HCT116 (cell line): Measurements from ENCODE around the gene PHACTR1. TPM values are rescaled to one million over a fixed set of nuclear protein-coding genes. Genes with fewer than 3 reads are reported as not detected.

ENCODE experiments used
- ATAC-seq: fragments of 200-7000 bp; cut with Tn5 transposase; 2 replicates; pipeline ENCODE4 v1.9.1; 2020; ENCODE audit warnings: mild to moderate bottlenecking, moderate library complexity
- BruUV-seq: library from RNA; stranded (reverse); fragments of 400-500 nt; replicated peaks from 2 replicates; lab custom pipeline; 2021; lab: Mats Ljungman, UMichigan
- CTCF ChIA-PET: fragments of 300-600 bp; sonication (Branson Sonifier 250); formaldehyde crosslinking; loops from one replicate; lab custom pipeline; 2021; ENCODE audit warnings: antibody characterized with exemption; lab: Charles Lee
- POLR2A ChIA-PET: fragments of 300-600, 350-600 bp; sonication (Branson Sonifier 250); formaldehyde crosslinking; loops from one replicate; lab custom pipeline; 2021; ENCODE audit warnings: antibody characterized with exemption; lab: Charles Lee
- RAD21 ChIA-PET, 2 experiments: fragments of 300-600 bp; sonication (Branson Sonifier 250); formaldehyde crosslinking; loops; one replicate each; lab custom pipeline; 2023; ENCODE audit warnings: low total read pairs in 2 of 2; ENCODE audit not compliant: uncharacterized antibody in 2 of 2, unreplicated experiment in 2 of 2, low non-redundant PET in 1 of 2; lab: Charles Lee
- DNase-seq: peaks from one replicate; pipeline ENCODE4 v3.0.0-alpha.2; 2010; ENCODE audit warnings: low read depth, low spot score
- H2AFZ ChIP-seq: fragments of 200-600 bp; shearing (Covaris generic), sonication (generic); 2 replicates; pipeline ENCODE4 v1.6.1; 2017; ENCODE audit warnings: low read depth, mixed run types, mixed read lengths, antibody characterized with exemption, low read length; ENCODE audit not compliant: poor library complexity, severe bottlenecking
- H3K27ac ChIP-seq: 2 replicates; pipeline ENCODE4 v1.5.1; 2012; ENCODE audit warnings: low read depth, low read length
- H3K27me3 ChIP-seq: fragments of 200-600 bp; sonication (generic); 2 replicates; pipeline ENCODE4 v1.6.1; 2016; ENCODE audit warnings: mixed run types, low read length, mixed read lengths; ENCODE audit not compliant: insufficient read depth
- H3K36me3 ChIP-seq, 2 experiments: fragments of 200-500 bp in 1 of 2; fragments of 200-600 bp in 1 of 2; sonication (Bioruptor generic) in 1 of 2; sonication (generic) in 1 of 2; 2 replicates each; pipeline versions ENCODE4 v1.5.1 to v1.6.1; 2014 to 2016; ENCODE audit warnings: low read length in 2 of 2, inconsistent platforms in 1 of 2, mixed read lengths in 1 of 2, mixed run types in 1 of 2; ENCODE audit not compliant: insufficient read depth in 2 of 2, control insufficient read depth in 1 of 2
- H3K4me1 ChIP-seq, 2 experiments: fragments of 200-600 bp in 1 of 2; sonication (generic) in 1 of 2; 2 replicates each; pipeline versions ENCODE4 v1.5.1 to v1.6.1; 2012 to 2017; ENCODE audit warnings: low read length in 2 of 2, inconsistent platforms in 1 of 2, mild to moderate bottlenecking in 1 of 2, mixed read lengths in 1 of 2, mixed run types in 1 of 2, moderate library complexity in 1 of 2; ENCODE audit not compliant: insufficient read depth in 2 of 2, control insufficient read depth in 1 of 2
- H3K4me2 ChIP-seq: fragments of 200-600 bp; sonication (generic); 2 replicates; pipeline ENCODE4 v1.6.1; 2017; ENCODE audit warnings: mixed run types, low read length, mixed read lengths
- H3K4me3 ChIP-seq, 2 experiments: fragments of 200-600 bp in 1 of 2; sonication (generic) in 1 of 2; replicated peaks in 1 of 2; 2 replicates each; pipeline ENCODE4 v1.5.1; 2011 to 2016; ENCODE audit warnings: low read length in 2 of 2, control low read depth in 1 of 2, low read depth in 1 of 2, mild to moderate bottlenecking in 1 of 2, mixed read lengths in 1 of 2, mixed run types in 1 of 2
- H3K79me2 ChIP-seq: fragments of 200-600 bp; sonication (generic); 2 replicates; pipeline ENCODE4 v1.6.1; 2017; ENCODE audit warnings: mild to moderate bottlenecking, mixed run types, low read length, moderate library complexity, mixed read lengths; ENCODE audit not compliant: insufficient read depth
- H3K9ac ChIP-seq: fragments of 200-600 bp; sonication (generic); 2 replicates; pipeline ENCODE4 v1.6.1; 2016; ENCODE audit warnings: low read length, mixed read lengths
- H3K9me2 ChIP-seq: fragments of 200-600 bp; sonication (generic), shearing (Covaris generic); 2 replicates; pipeline ENCODE4 v1.6.1; 2017; ENCODE audit warnings: mixed run types, mild to moderate bottlenecking, moderate library complexity; ENCODE audit not compliant: insufficient read depth
- H3K9me3 ChIP-seq, 2 experiments: fragments of 200-500 bp in 1 of 2; fragments of 200-600 bp in 1 of 2; sonication (Bioruptor generic) in 1 of 2; sonication (generic) in 1 of 2; 2 replicates each; pipeline ENCODE4 v1.6.1; 2014 to 2017; ENCODE audit warnings: low read length in 2 of 2, mixed read lengths in 2 of 2, inconsistent platforms in 1 of 2, low read depth in 1 of 2, mild to moderate bottlenecking in 1 of 2, mixed run types in 1 of 2, moderate library complexity in 1 of 2; ENCODE audit not compliant: control insufficient read depth in 1 of 2, insufficient read depth in 1 of 2
- H4K20me1 ChIP-seq: fragments of 200-600 bp; sonication (generic), shearing (Covaris generic); 2 replicates; pipeline ENCODE4 v1.6.1; 2017; ENCODE audit warnings: mixed run types, mild to moderate bottlenecking, moderate library complexity; ENCODE audit not compliant: insufficient read depth
- ATF3 ChIP-seq: IDR thresholded peaks from 2 replicates; pipeline ENCODE4 v1.6.1; 2012
- CBX3 ChIP-seq: IDR thresholded peaks from 2 replicates; pipeline ENCODE4 v1.6.1; 2012; ENCODE audit warnings: low read depth
- ELF1 ChIP-seq: IDR thresholded peaks from 2 replicates; pipeline ENCODE4 v1.6.1; 2012; ENCODE audit warnings: low read depth, borderline replicate concordance
- EZH2 ChIP-seq: fragments of 200-600 bp; sonication (generic); IDR thresholded peaks from 2 replicates; pipeline ENCODE4 v1.6.1; 2017; ENCODE audit warnings: antibody characterized with exemption, mixed run types
- EZH2phosphoT487 ChIP-seq: fragments of 200-600 bp; IDR thresholded peaks from 2 replicates; pipeline ENCODE4 v1.6.1; 2018; ENCODE audit warnings: antibody characterized with exemption, borderline replicate concordance
- FOSL1 ChIP-seq: IDR thresholded peaks from 2 replicates; pipeline ENCODE4 v1.6.1; 2012; ENCODE audit warnings: low read depth
- JUND ChIP-seq: IDR thresholded peaks from 2 replicates; pipeline ENCODE4 v1.6.1; 2012
- POLR2A ChIP-seq: IDR thresholded peaks from 2 replicates; pipeline ENCODE4 v1.7.0; 2011; ENCODE audit warnings: borderline replicate concordance; ENCODE audit not compliant: insufficient read depth, insufficient read length; ENCODE audit errors: extremely low read depth
- POLR2AphosphoS5 ChIP-seq: IDR thresholded peaks from 2 replicates; pipeline ENCODE4 v1.6.1; 2011; ENCODE audit warnings: mild to moderate bottlenecking, low read depth, low read length, moderate library complexity
- SIN3A ChIP-seq: IDR thresholded peaks from 2 replicates; pipeline ENCODE4 v1.6.1; 2012; ENCODE audit warnings: low read depth
- TCF7L2 ChIP-seq: IDR thresholded peaks from 2 replicates; pipeline ENCODE4 v1.7.0; 2011; ENCODE audit warnings: borderline replicate concordance, inconsistent platforms; ENCODE audit not compliant: insufficient read depth, insufficient read length; ENCODE audit errors: extremely low read depth
- YY1 ChIP-seq: IDR thresholded peaks from 2 replicates; pipeline ENCODE4 v1.6.1; 2011; ENCODE audit warnings: low read length, low read depth, moderate library complexity, mild to moderate bottlenecking; ENCODE audit not compliant: insufficient replicate concordance; ENCODE audit errors: extremely low read depth
- ZFX ChIP-seq: fragments of 450-650 bp; IDR thresholded peaks from 2 replicates; pipeline ENCODE4 v1.6.1; 2017
- ZNF274 ChIP-seq: fragments of 200-500 bp; sonication (Bioruptor generic); IDR thresholded peaks from 2 replicates; pipeline ENCODE4 v1.6.1; 2014; ENCODE audit warnings: mild to moderate bottlenecking, low read depth, low read length, inconsistent platforms
- intact Hi-C: fragments of 100-400 bp; cut with micrococcal nuclease; formaldehyde crosslinking; loops from 2 replicates; pipeline ENCODE4 v1.10.0; 2022
- total RNA-seq: library from RNA; stranded (reverse); gene quantifications from one replicate; pipeline ENCODE4 v1.2.1, GENCODE V29; 2021; ENCODE audit not compliant: unreplicated experiment
- TF ChIP-seq, protein P1 (sequence below): IDR thresholded peaks from 2 replicates; pipeline ENCODE4 v1.6.1; 2011; ENCODE audit warnings: mild to moderate bottlenecking, low read length, moderate library complexity; ENCODE audit not compliant: insufficient replicate concordance; ENCODE audit errors: extremely low read depth
- TF ChIP-seq, protein P2 (sequence below), 3 experiments: fragments of 200-600 bp in 1 of 3; sonication (generic) in 1 of 3; IDR thresholded peaks in 2 of 3; conservative IDR thresholded peaks in 1 of 3; 2 replicates each; pipeline ENCODE4 v1.5.1; 2012 to 2017; ENCODE audit warnings: low read depth in 2 of 3, low read length in 2 of 3, antibody characterized with exemption in 1 of 3, borderline replicate concordance in 1 of 3, control low read depth in 1 of 3, mild to moderate bottlenecking in 1 of 3, mixed read lengths in 1 of 3, mixed run types in 1 of 3, moderate library complexity in 1 of 3; ENCODE audit not compliant: insufficient read depth in 1 of 3

The PHACTR1 gene
- total RNA-seq, 1 experiment from 2014 or later, result 0.17 TPM

DNA sequence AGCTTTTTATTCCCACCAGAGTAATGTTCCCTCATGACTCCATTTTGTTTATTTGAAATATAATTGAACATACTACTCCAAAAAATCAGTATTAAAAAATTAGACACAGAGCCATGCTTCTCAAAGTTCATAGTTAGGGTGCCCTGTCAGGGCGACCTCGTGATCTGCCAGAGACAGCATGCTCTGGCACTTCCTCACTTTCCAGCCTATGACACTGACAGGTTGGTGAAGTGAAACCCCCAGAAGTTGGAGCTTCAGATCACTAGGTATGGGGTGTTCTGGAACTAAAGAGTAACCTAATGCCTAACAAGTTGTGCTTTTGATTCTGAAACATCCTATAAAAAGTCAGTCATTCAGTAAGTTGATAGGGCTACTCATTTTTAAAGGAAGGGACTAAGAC lies 518.8 kb downstream of the PHACTR1 start:
- ChIA-PET POLR2A (no interaction called here), RAD21 (no interaction called here), CTCF (no interaction called here)
- peaks cover 23% of the 10 kb centered on the region for H3K27me3 ChIP-seq
- H3K4me1 ChIP-seq, result no peaks in the 10 kb centered on the region
- H2AFZ ChIP-seq, result no peak overlapping the region
- ATAC-seq (no peak), DNase-seq (no peak)
- H3K9me3 ChIP-seq, result no peaks in the 10 kb centered on the region
- BruUV-seq, result no TSS peak
- H3K4me2 ChIP-seq, result no peak overlapping the region
- no peak overlapping the region for H3K9ac ChIP-seq
- no peak overlapping the region for H3K4me3 ChIP-seq
- no peaks in the 10 kb centered on the region for H3K79me2 ChIP-seq
- no peaks in the 10 kb centered on the region for H4K20me1 ChIP-seq
- intact Hi-C loops, result no loop called here
- TF ChIP-seq ZFX (no peak), POLR2A (no peak), EZH2phosphoT487 (no peak), YY1 (no peak), JUND (no peak), ZNF274 (no peak), EZH2 (no peak), FOSL1 (no peak), CBX3 (no peak), ELF1 (no peak)
- H3K27ac ChIP-seq, result no peak overlapping the region
- no peaks in the 10 kb centered on the region for H3K36me3 ChIP-seq
- no peaks in the 10 kb centered on the region for H3K9me2 ChIP-seq

DNA sequence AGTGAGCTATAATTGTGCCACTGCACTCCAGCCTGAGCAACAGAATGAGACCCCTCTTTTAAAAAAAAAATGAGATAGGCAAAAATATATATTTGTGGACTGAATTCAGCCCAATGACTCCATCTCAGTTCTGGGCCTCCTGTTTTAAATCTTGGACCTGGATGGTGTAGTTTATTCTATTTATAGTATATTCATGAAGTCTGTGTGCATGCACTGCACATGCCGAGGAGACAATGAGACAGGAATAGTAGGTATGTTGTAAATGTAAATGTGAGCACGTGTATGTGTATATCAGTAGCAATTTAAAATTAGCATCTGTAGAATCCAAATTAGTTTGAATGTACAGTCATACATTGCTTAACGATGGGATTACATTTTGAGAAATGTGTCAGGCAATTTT lies 520.8 kb downstream of the PHACTR1 start:
- Histone ChIP-seq H3K9ac (no peak overlapping the region), H3K27me3 (peaks cover 23% of the 10 kb centered on the region), H3K9me2 (no peaks in the 10 kb centered on the region), H3K4me2 (no peak overlapping the region), H3K36me3 (no peaks in the 10 kb centered on the region), H3K4me1 (no peaks in the 10 kb centered on the region), H3K4me3 (no peak overlapping the region), H3K9me3 (no peaks in the 10 kb centered on the region), H3K79me2 (no peaks in the 10 kb centered on the region), H3K27ac (no peak overlapping the region)
- DNase-seq, result no peak
- BruUV-seq, result no TSS peak
- intact Hi-C loops, result no loop called here
- no peak for ATAC-seq
- ChIA-PET RAD21 (no interaction called here), POLR2A (no interaction called here)
- TF ChIP-seq ZFX, result no peak
- TF ChIP-seq, protein P1, sequence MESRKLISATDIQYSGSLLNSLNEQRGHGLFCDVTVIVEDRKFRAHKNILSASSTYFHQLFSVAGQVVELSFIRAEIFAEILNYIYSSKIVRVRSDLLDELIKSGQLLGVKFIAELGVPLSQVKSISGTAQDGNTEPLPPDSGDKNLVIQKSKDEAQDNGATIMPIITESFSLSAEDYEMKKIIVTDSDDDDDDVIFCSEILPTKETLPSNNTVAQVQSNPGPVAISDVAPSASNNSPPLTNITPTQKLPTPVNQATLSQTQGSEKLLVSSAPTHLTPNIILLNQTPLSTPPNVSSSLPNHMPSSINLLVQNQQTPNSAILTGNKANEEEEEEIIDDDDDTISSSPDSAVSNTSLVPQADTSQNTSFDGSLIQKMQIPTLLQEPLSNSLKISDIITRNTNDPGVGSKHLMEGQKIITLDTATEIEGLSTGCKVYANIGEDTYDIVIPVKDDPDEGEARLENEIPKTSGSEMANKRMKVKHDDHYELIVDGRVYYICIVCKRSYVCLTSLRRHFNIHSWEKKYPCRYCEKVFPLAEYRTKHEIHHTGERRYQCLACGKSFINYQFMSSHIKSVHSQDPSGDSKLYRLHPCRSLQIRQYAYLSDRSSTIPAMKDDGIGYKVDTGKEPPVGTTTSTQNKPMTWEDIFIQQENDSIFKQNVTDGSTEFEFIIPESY, result no peak
- TF ChIP-seq, protein P2, sequence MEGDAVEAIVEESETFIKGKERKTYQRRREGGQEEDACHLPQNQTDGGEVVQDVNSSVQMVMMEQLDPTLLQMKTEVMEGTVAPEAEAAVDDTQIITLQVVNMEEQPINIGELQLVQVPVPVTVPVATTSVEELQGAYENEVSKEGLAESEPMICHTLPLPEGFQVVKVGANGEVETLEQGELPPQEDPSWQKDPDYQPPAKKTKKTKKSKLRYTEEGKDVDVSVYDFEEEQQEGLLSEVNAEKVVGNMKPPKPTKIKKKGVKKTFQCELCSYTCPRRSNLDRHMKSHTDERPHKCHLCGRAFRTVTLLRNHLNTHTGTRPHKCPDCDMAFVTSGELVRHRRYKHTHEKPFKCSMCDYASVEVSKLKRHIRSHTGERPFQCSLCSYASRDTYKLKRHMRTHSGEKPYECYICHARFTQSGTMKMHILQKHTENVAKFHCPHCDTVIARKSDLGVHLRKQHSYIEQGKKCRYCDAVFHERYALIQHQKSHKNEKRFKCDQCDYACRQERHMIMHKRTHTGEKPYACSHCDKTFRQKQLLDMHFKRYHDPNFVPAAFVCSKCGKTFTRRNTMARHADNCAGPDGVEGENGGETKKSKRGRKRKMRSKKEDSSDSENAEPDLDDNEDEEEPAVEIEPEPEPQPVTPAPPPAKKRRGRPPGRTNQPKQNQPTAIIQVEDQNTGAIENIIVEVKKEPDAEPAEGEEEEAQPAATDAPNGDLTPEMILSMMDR (IDR thresholded peaks at IDR 0.05 in 2 of 3, conservative IDR thresholded peaks at IDR 0.05 in 1 of 3; ENCODE audit: borderline replicate concordance in 1 of 3, insufficient read depth in 1 of 3, low read depth in 2 of 3, low read length in 2 of 3), result no peak
- no peak for TF ChIP-seq EZH2phosphoT487
- TF ChIP-seq POLR2AphosphoS5, result no peak
- TF ChIP-seq CBX3, result no peak
- no peak for TF ChIP-seq SIN3A
- no peak for TF ChIP-seq ATF3
- no peak for TF ChIP-seq TCF7L2
- no peak for TF ChIP-seq ELF1
- TF ChIP-seq, all 23 proteins: peak for 0
- Histone ChIP-seq H4K20me1 (no peaks in the 10 kb centered on the region), H2AFZ (no peak overlapping the region)
- CTCF ChIA-PET, result no interaction called here
